Adrenal gland (tissue), 5 donors: ENCODE data around the gene ELN.

Experiments
- POLR2A ChIP-seq, 2 donors: fragments of 450-650 bp; IDR thresholded peaks; one replicate each; pipeline ENCODE4 v1.6.1; 2017; ENCODE audit warnings: antibody characterized with exemption in 2 of 2, mild to moderate bottlenecking in 2 of 2, moderate library complexity in 1 of 2
- TF ChIP-seq, protein P1 (sequence below), 6 experiments: fragments of 450-650 bp in 4 of 6; fragments of 200-600 bp in 2 of 6; sonication (generic) in 1 of 6; IDR thresholded peaks; 1 replicate in 5 of 6; 2 replicates in 1 of 6; pipeline versions ENCODE4 v1.5.1 to v1.8.0; 2016 to 2021; ENCODE audit warnings: antibody characterized with exemption in 6 of 6, mild to moderate bottlenecking in 2 of 6, moderate library complexity in 1 of 6
- donor health status: DM: no; HTN: no; CAD: no.

- TF ChIP-seq, protein P1, sequence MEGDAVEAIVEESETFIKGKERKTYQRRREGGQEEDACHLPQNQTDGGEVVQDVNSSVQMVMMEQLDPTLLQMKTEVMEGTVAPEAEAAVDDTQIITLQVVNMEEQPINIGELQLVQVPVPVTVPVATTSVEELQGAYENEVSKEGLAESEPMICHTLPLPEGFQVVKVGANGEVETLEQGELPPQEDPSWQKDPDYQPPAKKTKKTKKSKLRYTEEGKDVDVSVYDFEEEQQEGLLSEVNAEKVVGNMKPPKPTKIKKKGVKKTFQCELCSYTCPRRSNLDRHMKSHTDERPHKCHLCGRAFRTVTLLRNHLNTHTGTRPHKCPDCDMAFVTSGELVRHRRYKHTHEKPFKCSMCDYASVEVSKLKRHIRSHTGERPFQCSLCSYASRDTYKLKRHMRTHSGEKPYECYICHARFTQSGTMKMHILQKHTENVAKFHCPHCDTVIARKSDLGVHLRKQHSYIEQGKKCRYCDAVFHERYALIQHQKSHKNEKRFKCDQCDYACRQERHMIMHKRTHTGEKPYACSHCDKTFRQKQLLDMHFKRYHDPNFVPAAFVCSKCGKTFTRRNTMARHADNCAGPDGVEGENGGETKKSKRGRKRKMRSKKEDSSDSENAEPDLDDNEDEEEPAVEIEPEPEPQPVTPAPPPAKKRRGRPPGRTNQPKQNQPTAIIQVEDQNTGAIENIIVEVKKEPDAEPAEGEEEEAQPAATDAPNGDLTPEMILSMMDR (IDR thresholded peaks at IDR 0.05): no peak
- no peak for TF ChIP-seq POLR2A (IDR thresholded peaks at IDR 0.05)
Observed at GRCh38 chr7:74105992-74106391, 78.0 kb downstream of the ELN start.
